Peyer's patch (tissue), 4 donors: ENCODE measurements around the gene LACC1.

Experiments used
- CTCF ChIP-seq, 6 experiments: fragments of 450-650 bp in 4 of 6; fragments of 200-600 bp in 2 of 6; sonication (generic) in 1 of 6; IDR thresholded peaks; one replicate each; pipeline ENCODE4 v1.5.1; 2017 to 2019; ENCODE audit warnings: antibody characterized with exemption in 6 of 6, mild to moderate bottlenecking in 3 of 6, moderate library complexity in 1 of 6
- POLR2A ChIP-seq, 2 donors: fragments of 450-650 bp; IDR thresholded peaks; one replicate each; pipeline ENCODE4 v1.5.1; 2017; ENCODE audit warnings: antibody characterized with exemption in 2 of 2, mild to moderate bottlenecking in 2 of 2, moderate library complexity in 2 of 2

DNA sequence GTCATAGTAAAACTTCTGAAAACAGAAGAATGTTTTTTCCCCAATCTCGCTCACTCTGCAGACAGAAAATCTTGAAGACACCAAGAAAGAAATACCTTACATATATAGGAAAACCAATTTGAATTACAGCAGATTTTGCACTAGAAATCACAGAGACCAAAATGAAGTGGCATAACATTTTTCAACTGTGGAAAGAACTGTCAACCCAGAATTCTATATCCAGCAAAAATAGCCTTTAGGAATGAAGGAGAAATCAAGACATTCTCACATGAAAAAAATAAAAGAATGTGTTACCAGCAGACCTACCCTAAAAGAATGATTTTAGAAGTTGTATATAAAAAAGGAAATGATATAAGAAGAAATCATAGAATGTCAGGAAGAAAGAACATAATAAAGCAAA, 28.8 kb upstream of the LACC1 start:
- no peak for TF ChIP-seq POLR2A (IDR thresholded peaks at IDR 0.05)
- no peak for TF ChIP-seq CTCF (IDR thresholded peaks at IDR 0.05)
